ENCODE measurements around the gene DAB1. TPM values are rescaled to one million over a fixed set of nuclear protein-coding genes. Genes with fewer than 3 reads are reported as not detected.

DAB1 gene
- total and polyA plus RNA-seq, 2 of the 8 experiments (the other 6 are each of a cell fraction or from before 2014, with no cell fraction given), result 4.4 to 11.8 TPM

GRCh38 chr1:57112148-57112547 lies 311.7 kb downstream of the DAB1 start:
- CTCF ChIA-PET (ENCODE audit: partially characterized antibody), result interaction anchor here (1.1 to 1.8 kb wide), 2 partner anchors 9 to 12 kb away, joined by 3 to 6 read pairs; no protein-coding TSS in a partner anchor

More at GRCh38 chr1:57112148-57112547, 311.7 kb downstream of the DAB1 start:
- no peaks in the 10 kb centered on the region for H3K79me2 ChIP-seq (ENCODE audit: control insufficient read depth in 1 of 2, insufficient read depth in 2 of 2, low read length in 2 of 2)
- TF ChIP-seq NANOG (IDR thresholded peaks at IDR 0.05; ENCODE audit: insufficient read depth, low read depth, low read length, poor library complexity, severe bottlenecking) (peak; percentile 88), TAF1 (IDR thresholded peaks at IDR 0.05; ENCODE audit: low read depth, low read length) (no peak), JUND (IDR thresholded peaks at IDR 0.05; ENCODE audit: low read length) (0 out of 2 replicates have a peak, but pooled peaks have one; percentile 56)
- no peak overlapping the region for H2BK5ac ChIP-seq (ENCODE audit: low read depth, low read length)
- H2AFZ ChIP-seq (ENCODE audit: low read length), result no peak overlapping the region
- peak overlapping the region in 1 of 2 experiments; percentile 14; a peak in 1 of 4 replicates for H3K4me2 ChIP-seq (ENCODE audit: insufficient read depth in 1 of 2, low read depth in 2 of 2, low read length in 2 of 2)
- FAIRE-seq (peak; percentile 69), DNase-seq (ENCODE audit: low read depth in 1 of 2, low spot score in 2 of 2) (no peak)
- H3K79me1 ChIP-seq (ENCODE audit: low read depth, low read length), result no peaks in the 10 kb centered on the region
- no peak overlapping the region for H3K14ac ChIP-seq (ENCODE audit: insufficient read length)
- no peak overlapping the region for H2AK5ac ChIP-seq (ENCODE audit: low read depth, low read length)
- no peaks in the 10 kb centered on the region for H4K20me1 ChIP-seq (replicated peaks in 1 of 2; ENCODE audit: control insufficient read depth in 1 of 2, insufficient read depth in 2 of 2, low read length in 2 of 2)
- no peak overlapping the region for H3K9ac ChIP-seq (replicated peaks in 1 of 4; ENCODE audit: extremely low read depth in 1 of 4, low read depth in 3 of 4, low read length in 3 of 4)
- no peak overlapping the region for H3K27ac ChIP-seq (ENCODE audit: low read depth, low read length)
- H3K27me3 ChIP-seq (replicated peaks in 1 of 4; ENCODE audit: control insufficient read depth in 3 of 4, extremely low read depth in 1 of 4, insufficient read depth in 3 of 4, low read length in 3 of 4), result peaks cover 0 to 1% (median 0%) of the 10 kb centered on the region in 4 experiments; a peak in 1 of 7 replicates
- no peak overlapping the region for H2BK15ac ChIP-seq (ENCODE audit: low read length)
- no peak overlapping the region for H4K5ac ChIP-seq (ENCODE audit: insufficient read length, low read depth, low read length)
- H4K8ac ChIP-seq (ENCODE audit: extremely low read depth, insufficient read depth, low read length), result no peak overlapping the region
- H3K9me3 ChIP-seq (ENCODE audit: insufficient read depth in 2 of 2, low read depth in 1 of 2, low read length in 1 of 2), result no peaks in the 10 kb centered on the region
- H3K56ac ChIP-seq (replicated peaks; ENCODE audit: insufficient read length, low read depth, low read length), result no peak overlapping the region
- no peak overlapping the region for H3K4me3 ChIP-seq (ENCODE audit: extremely low read depth in 1 of 4, insufficient read depth in 2 of 4, low read depth in 3 of 4, low read length in 4 of 4)
- no peaks in the 10 kb centered on the region for H3K36me3 ChIP-seq (ENCODE audit: control insufficient read depth in 2 of 4, insufficient read depth in 4 of 4, low read length in 3 of 4)
- H3K23ac ChIP-seq (ENCODE audit: insufficient read length), result no peak overlapping the region
- no peak overlapping the region for H3K4ac ChIP-seq (replicated peaks; ENCODE audit: insufficient read length, low read depth, low read length)
- H2BK20ac ChIP-seq (ENCODE audit: low read length), result no peak overlapping the region
- H3K23me2 ChIP-seq (ENCODE audit: low read depth, low read length), result no peaks in the 10 kb centered on the region
- WGBS, 2 experiments (ENCODE audit: extremely low coverage in 1 of 2, insufficient coverage in 1 of 2, insufficient read length in 1 of 2, insufficient replicate concordance in 2 of 2, low coverage in 1 of 2, low lambda C conversion rate in 2 of 2, missing lambda C conversion rate in 1 of 2), result 20% methylated on average over 2 of the region's 2 CpGs; no CpG with 5 or more reads in 1 of the 2 experiments
- no peak overlapping the region for H2BK12ac ChIP-seq (ENCODE audit: low read depth, low read length)
- H4K91ac ChIP-seq (replicated peaks; ENCODE audit: insufficient read length, low read length), result no peak overlapping the region
- POLR2A ChIA-PET (ENCODE audit: partially characterized antibody), result no interaction called here
- no peak overlapping the region for H3K18ac ChIP-seq (ENCODE audit: extremely low read depth, low read length)
- peaks cover 0 to 3% (median 1%) of the 10 kb centered on the region in 4 experiments; a peak in 4 of 7 replicates for H3K4me1 ChIP-seq (replicated peaks in 1 of 4; ENCODE audit: control insufficient read depth in 3 of 4, insufficient read depth in 4 of 4, low read length in 3 of 4)
- H2BK120ac ChIP-seq (replicated peaks; ENCODE audit: low read depth, low read length), result no peak overlapping the region

Data from H1 (cell line).